GM06990 (cell line): ENCODE results near the gene TBRG4.

ENCODE experiments used
- DNase-seq: peaks from one replicate; pipeline ENCODE4 v3.0.0-alpha.2; 2011; ENCODE audit not compliant: insufficient read length; ENCODE audit errors: extremely low read depth
- H3K27me3 ChIP-seq: replicated peaks from 2 replicates; pipeline ENCODE4 v1.6.0; 2011; ENCODE audit warnings: low read length; ENCODE audit not compliant: control insufficient read depth, insufficient read depth
- H3K36me3 ChIP-seq: 2 replicates; pipeline ENCODE4 v1.5.1; 2011; ENCODE audit warnings: low read length; ENCODE audit not compliant: control insufficient read depth, insufficient read depth
- H3K4me3 ChIP-seq: replicated peaks from 2 replicates; pipeline ENCODE4 v1.5.1; 2011; ENCODE audit warnings: low read depth, mild to moderate bottlenecking, control low read depth, low read length
- CTCF ChIP-seq: IDR thresholded peaks from 2 replicates; pipeline ENCODE4 v1.5.1; 2011; ENCODE audit warnings: low read length, control low read depth, mild to moderate bottlenecking, inconsistent platforms; ENCODE audit not compliant: insufficient read depth, poor library complexity, severe bottlenecking

Gene TBRG4

GRCh38 chr7:45111298-45112223, at the start of gene TBRG4:
Gene TBRG4 (minus strand): TSS chr7:45111697. CDS start chr7:45109237, 2,460 bp downstream.
- peak; percentile 97 for DNase-seq
- peak within 1 kb of the TSS; percentile 98 for H3K4me3 ChIP-seq
- H3K27me3 ChIP-seq = no peaks in the 10 kb centered on the region
- TF ChIP-seq CTCF = peak; percentile 34
- H3K36me3 ChIP-seq = peaks cover 18% of the 10 kb centered on the region

GRCh38 chr7:45161138-45161537, 49.6 kb upstream of the TBRG4 start:
- Histone ChIP-seq H3K36me3 (no peaks in the 10 kb centered on the region), H3K4me3 (no peak overlapping the region), H3K27me3 (peaks cover 1% of the 10 kb centered on the region; the same call in 1 of the 2 replicates)
- no peak for TF ChIP-seq CTCF
- DNase-seq = no peak

GRCh38 chr7:45160417-45160881, 49.0 kb upstream of the TBRG4 start:
- DNase-seq = peak; percentile 41
- peaks cover 1% of the 10 kb centered on the region; the same call in 1 of the 2 replicates for H3K27me3 ChIP-seq
- no peaks in the 10 kb centered on the region for H3K36me3 ChIP-seq
- TF ChIP-seq CTCF = no peak
- H3K4me3 ChIP-seq = no peak overlapping the region

- H3K36me3 ChIP-seq = no peaks in the 10 kb centered on the region
- no peak overlapping the region for H3K4me3 ChIP-seq
- peaks cover 1% of the 10 kb centered on the region; the same call in 1 of the 2 replicates for H3K27me3 ChIP-seq
- DNase-seq = no peak
- no peak for TF ChIP-seq CTCF
Measured at GRCh38 chr7:45159296-45159695, 47.8 kb upstream of the TBRG4 start.

- H3K4me3 ChIP-seq = no peak overlapping the region
- no peaks in the 10 kb centered on the region for H3K36me3 ChIP-seq
- no peak for TF ChIP-seq CTCF
- no peak for DNase-seq
- H3K27me3 ChIP-seq = peaks cover 1% of the 10 kb centered on the region; the same call in 1 of the 2 replicates
Measured at GRCh38 chr7:45158471-45158870, 47.0 kb upstream of the TBRG4 start.
